B cell (primary cell): ENCODE results near the gene CCDC136. TPM values are rescaled to one million over a fixed set of nuclear protein-coding genes. Genes with fewer than 3 reads are reported as not detected.

Experiments used
- ATAC-seq: fragments of 200-7000 bp; cut with Tn5 transposase; one replicate; pipeline ENCODE4 v1.10.0; 2021; ENCODE audit warnings: low read depth, mild to moderate bottlenecking, moderate number of reproducible peaks, moderate library complexity
- CTCF ChIA-PET: fragments of 350-600 bp; sonication (Branson Sonifier 250); formaldehyde crosslinking; loops from one replicate; lab custom pipeline; 2021; ENCODE audit warnings: antibody characterized with exemption, inconsistent platforms; lab: Charles Lee
- POLR2A ChIA-PET: fragments of 350-600 bp; sonication (Branson Sonifier 250); formaldehyde crosslinking; loops from one replicate; lab custom pipeline; 2021; ENCODE audit warnings: antibody characterized with exemption; lab: Charles Lee
- DNase-seq: peaks from one replicate; pipeline ENCODE4 v3.0.0; 2013
- H2AFZ ChIP-seq: 2 replicates; pipeline ENCODE4 v1.6.1; 2012; ENCODE audit warnings: mild to moderate bottlenecking, low read depth, low read length; ENCODE audit not compliant: insufficient read depth, poor library complexity, severe bottlenecking
- H3K27ac ChIP-seq, 2 donors: 1 replicate in 1 of 2; 2 replicates in 1 of 2; pipeline ENCODE4 v1.5.1; 2012 to 2013; ENCODE audit warnings: low read length in 2 of 2, mild to moderate bottlenecking in 2 of 2, moderate library complexity in 1 of 2
- H3K27me3 ChIP-seq, 4 experiments: fragments of 200-600 bp in 1 of 4; sonication (generic) in 1 of 4; replicated peaks in 1 of 4; 1 replicate in 2 of 4; 2 replicates in 2 of 4; pipeline versions ENCODE4 v1.6.1 to v1.7.0; 2013 to 2016; ENCODE audit warnings: low read length in 3 of 4, mild to moderate bottlenecking in 2 of 4, mixed read lengths in 1 of 4, moderate library complexity in 1 of 4; ENCODE audit not compliant: insufficient read depth in 4 of 4, control insufficient read depth in 3 of 4; ENCODE audit errors: control extremely low read depth in 1 of 4
- H3K36me3 ChIP-seq, 2 experiments: replicated peaks in 1 of 2; 1 replicate in 1 of 2; 2 replicates in 1 of 2; pipeline versions ENCODE4 v1.6.1 to v1.7.1; 2013; ENCODE audit warnings: low read length in 1 of 2; ENCODE audit not compliant: insufficient read depth in 2 of 2, control insufficient read depth in 1 of 2; ENCODE audit errors: control extremely low read depth in 1 of 2, extremely low read depth in 1 of 2
- H3K4me1 ChIP-seq, 2 donors: fragments of 200-600 bp in 1 of 2; sonication (generic) in 1 of 2; 1 replicate in 1 of 2; 2 replicates in 1 of 2; pipeline versions ENCODE4 v1.5.1 to v1.6.1; 2013 to 2017; ENCODE audit warnings: low read length in 2 of 2; ENCODE audit not compliant: control insufficient read depth in 2 of 2, insufficient read depth in 2 of 2
- H3K4me2 ChIP-seq: replicated peaks from 2 replicates; pipeline ENCODE3; 2012; ENCODE audit warnings: mild to moderate bottlenecking, low read depth, low read length; ENCODE audit not compliant: poor library complexity, severe bottlenecking
- H3K4me3 ChIP-seq, 5 experiments: fragments of 200-600 bp in 1 of 5; sonication (generic) in 1 of 5; 1 replicate in 3 of 5; 2 replicates in 2 of 5; pipeline versions ENCODE4 v1.5.1 to v1.7.0; 2011 to 2016; ENCODE audit warnings: low read length in 4 of 5, mild to moderate bottlenecking in 4 of 5, low read depth in 2 of 5, control low read depth in 1 of 5, moderate library complexity in 1 of 5; ENCODE audit not compliant: insufficient read depth in 1 of 5; ENCODE audit errors: control extremely low read depth in 1 of 5, extremely low read depth in 1 of 5
- H3K79me2 ChIP-seq: fragments of 200-600 bp; sonication (generic); one replicate; pipeline ENCODE4 v1.6.0; 2016; ENCODE audit warnings: low read length; ENCODE audit not compliant: control insufficient read depth, insufficient read depth
- H3K9ac ChIP-seq: fragments of 200-600 bp; sonication (generic); 2 replicates; pipeline ENCODE4 v1.6.1; 2017; ENCODE audit warnings: mild to moderate bottlenecking, low read length, moderate library complexity
- H3K9me3 ChIP-seq, 3 donors: one replicate each; pipeline versions ENCODE4 v1.6.1 to v1.7.1; 2013; ENCODE audit warnings: low read length in 2 of 3; ENCODE audit not compliant: control insufficient read depth in 2 of 3, insufficient read depth in 1 of 3; ENCODE audit errors: control extremely low read depth in 1 of 3
- H4K20me1 ChIP-seq: 2 replicates; pipeline ENCODE4 v1.6.0; 2012; ENCODE audit warnings: mild to moderate bottlenecking, low read length; ENCODE audit not compliant: insufficient read depth, control insufficient read depth, poor library complexity, severe bottlenecking
- H3K27ac Mint-ChIP-seq: one replicate; pipeline ENCODE4 v1.8.0; 2021; ENCODE audit warnings: mixed read lengths
- H3K27me3 Mint-ChIP-seq: one replicate; pipeline ENCODE4 v1.8.0; 2021; ENCODE audit warnings: mixed read lengths
- H3K4me1 Mint-ChIP-seq: one replicate; pipeline ENCODE4 v1.8.0; 2021; ENCODE audit warnings: mixed read lengths
- H3K4me3 Mint-ChIP-seq: one replicate; pipeline ENCODE4 v1.8.0; 2021; ENCODE audit warnings: mixed read lengths
- H3K9me3 Mint-ChIP-seq: one replicate; pipeline ENCODE4 v1.8.0; 2022; ENCODE audit warnings: mixed read lengths; ENCODE audit not compliant: insufficient read depth
- EZH2 ChIP-seq: IDR thresholded peaks from 2 replicates; pipeline ENCODE4 v1.6.1; 2012; ENCODE audit warnings: borderline replicate concordance, low read depth, mild to moderate bottlenecking, moderate library complexity, low read length; ENCODE audit not compliant: insufficient read depth, poor library complexity, severe bottlenecking
- WGBS: methylation state at CpG from one replicate; pipeline ENCODE4 v1.1.5; 2013; ENCODE audit warnings: missing lambda C conversion rate; ENCODE audit not compliant: insufficient coverage; 5-methylcytosine and 5-hydroxymethylcytosine counted together
- intact Hi-C: fragments of 100-400 bp; cut with micrococcal nuclease; formaldehyde crosslinking; loops from one replicate; pipeline ENCODE4 v1.10.0; 2022
- polyA plus RNA-seq: library from polyadenylated mRNA; depleted of rRNA; stranded (reverse); fragments of >200 nt; gene quantifications from 2 replicates; pipeline ENCODE4 v1.2.3, GENCODE V29; 2012
- total RNA-seq, 2 donors: library from RNA; stranded (reverse); fragments of 120-200 nt in 1 of 2; gene quantifications; 1 replicate in 1 of 2; 2 replicates in 1 of 2; pipeline versions ENCODE4 v1.2.3 to v1.2.4, GENCODE V29; 2013 to 2022
- TF ChIP-seq, protein P1 (sequence below): fragments of 200-600 bp; IDR thresholded peaks from one replicate; pipeline ENCODE4 v1.8.0; 2022; ENCODE audit warnings: antibody characterized with exemption, mild to moderate bottlenecking

The CCDC136 gene
- total and polyA plus RNA-seq, 2 donors (not counting 1 experiment from before 2014, with no cell fraction given) = 2.2 to 13.9 TPM

DNA sequence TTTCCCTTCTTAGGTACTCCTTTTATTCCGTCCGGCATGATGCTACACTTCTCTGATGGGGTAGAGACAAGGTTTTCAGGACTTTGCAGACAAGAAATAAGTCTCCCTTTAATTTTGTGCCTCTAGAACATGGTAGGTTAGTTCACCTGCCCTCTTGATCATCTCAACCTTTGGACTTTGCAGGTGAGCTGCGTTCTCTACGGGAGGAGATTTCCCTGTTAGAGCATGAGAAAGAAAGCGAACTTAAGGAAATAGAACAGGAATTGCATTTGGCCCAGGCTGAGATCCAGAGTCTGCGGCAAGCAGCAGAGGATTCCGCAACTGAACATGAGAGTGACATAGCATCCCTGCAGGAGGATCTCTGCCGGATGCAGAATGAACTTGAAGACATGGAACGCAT lies 9.2 kb downstream of the CCDC136 start:
- no peak for TF ChIP-seq EZH2
- TF ChIP-seq, protein P1, sequence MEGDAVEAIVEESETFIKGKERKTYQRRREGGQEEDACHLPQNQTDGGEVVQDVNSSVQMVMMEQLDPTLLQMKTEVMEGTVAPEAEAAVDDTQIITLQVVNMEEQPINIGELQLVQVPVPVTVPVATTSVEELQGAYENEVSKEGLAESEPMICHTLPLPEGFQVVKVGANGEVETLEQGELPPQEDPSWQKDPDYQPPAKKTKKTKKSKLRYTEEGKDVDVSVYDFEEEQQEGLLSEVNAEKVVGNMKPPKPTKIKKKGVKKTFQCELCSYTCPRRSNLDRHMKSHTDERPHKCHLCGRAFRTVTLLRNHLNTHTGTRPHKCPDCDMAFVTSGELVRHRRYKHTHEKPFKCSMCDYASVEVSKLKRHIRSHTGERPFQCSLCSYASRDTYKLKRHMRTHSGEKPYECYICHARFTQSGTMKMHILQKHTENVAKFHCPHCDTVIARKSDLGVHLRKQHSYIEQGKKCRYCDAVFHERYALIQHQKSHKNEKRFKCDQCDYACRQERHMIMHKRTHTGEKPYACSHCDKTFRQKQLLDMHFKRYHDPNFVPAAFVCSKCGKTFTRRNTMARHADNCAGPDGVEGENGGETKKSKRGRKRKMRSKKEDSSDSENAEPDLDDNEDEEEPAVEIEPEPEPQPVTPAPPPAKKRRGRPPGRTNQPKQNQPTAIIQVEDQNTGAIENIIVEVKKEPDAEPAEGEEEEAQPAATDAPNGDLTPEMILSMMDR = no peak
- Histone ChIP-seq H3K9me3 (no peaks in the 10 kb centered on the region), H3K27me3 (no peaks in the 10 kb centered on the region), H3K4me2 (no peak overlapping the region), H4K20me1 (no peaks in the 10 kb centered on the region), H2AFZ (no peak overlapping the region), H3K36me3 (no peaks in the 10 kb centered on the region), H3K9ac (no peak overlapping the region), H3K4me1 (no peaks in the 10 kb centered on the region), H3K79me2 (no peaks in the 10 kb centered on the region), H3K4me3 (no peak overlapping the region), H3K27ac (no peak overlapping the region)
- ChIA-PET POLR2A (no interaction called here), CTCF (no interaction called here)
- intact Hi-C loops = no loop called here
- Mint-ChIP-seq H3K4me3 (no peak overlapping the region), H3K4me1 (no peaks in the 10 kb centered on the region), H3K27ac (no peak overlapping the region), H3K27me3 (no peaks in the 10 kb centered on the region), H3K9me3 (no peaks in the 10 kb centered on the region)
- no peak for ATAC-seq
- WGBS = 98% methylated on average over 7 of the region's 9 CpGs
- no peak for DNase-seq

DNA sequence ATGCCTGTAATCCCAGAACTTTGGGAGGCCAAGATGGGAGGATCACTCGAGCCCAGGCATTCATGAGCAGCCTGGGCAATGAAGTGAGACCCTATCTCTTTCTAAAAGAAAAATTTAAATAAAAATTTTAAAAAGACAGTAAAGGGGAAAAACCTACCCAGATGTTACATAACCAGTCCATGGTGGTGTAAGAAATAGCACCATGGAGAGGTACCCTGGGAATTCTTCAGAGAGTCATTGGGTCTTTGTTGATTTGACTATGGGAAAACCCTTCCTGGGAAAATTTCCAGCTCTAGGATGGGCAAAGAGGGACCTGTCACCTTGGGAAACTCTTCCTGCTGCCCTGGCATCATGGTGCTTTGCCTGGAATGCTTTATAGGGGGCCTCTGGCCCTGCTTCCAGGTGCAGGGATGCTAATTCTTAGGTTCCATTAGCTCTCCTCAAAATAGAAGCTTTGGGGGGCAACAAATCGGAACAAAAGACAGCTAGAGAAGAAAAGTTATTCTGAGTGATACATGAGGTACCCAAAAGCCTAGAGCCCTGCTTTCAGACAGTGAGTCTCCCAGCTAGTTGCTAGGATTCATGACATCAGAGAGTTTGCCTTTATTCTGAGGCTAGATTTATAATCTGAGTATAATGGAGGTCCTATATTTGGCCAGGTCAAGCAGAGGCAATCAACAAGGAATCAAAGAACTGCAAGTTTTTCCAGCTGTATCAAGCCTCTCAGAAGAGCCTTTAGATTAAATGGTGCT lies 10.1 kb downstream of the CCDC136 start:
- CTCF ChIA-PET = no interaction called here
- Mint-ChIP-seq H3K4me3 (no peak overlapping the region), H3K27ac (no peak overlapping the region), H3K9me3 (no peaks in the 10 kb centered on the region), H3K27me3 (no peaks in the 10 kb centered on the region), H3K4me1 (no peaks in the 10 kb centered on the region)
- TF ChIP-seq, protein P1 = no peak
- TF ChIP-seq EZH2 = no peak
- ATAC-seq (no peak), DNase-seq (no peak)
- H3K9me3 ChIP-seq = no peaks in the 10 kb centered on the region
- POLR2A ChIA-PET = no interaction called here
- no peak overlapping the region for H3K9ac ChIP-seq
- H3K4me3 ChIP-seq = no peak overlapping the region
- 86% methylated on average over 1 of the region's 2 CpGs for WGBS
- intact Hi-C loops = no loop called here
- H3K79me2 ChIP-seq = no peaks in the 10 kb centered on the region
- no peaks in the 10 kb centered on the region for H3K36me3 ChIP-seq
- H3K4me2 ChIP-seq = no peak overlapping the region
- H3K27ac ChIP-seq = no peak overlapping the region
- no peaks in the 10 kb centered on the region for H3K27me3 ChIP-seq
- H4K20me1 ChIP-seq = no peaks in the 10 kb centered on the region
- H2AFZ ChIP-seq = no peak overlapping the region
- H3K4me1 ChIP-seq = no peaks in the 10 kb centered on the region
